ENCODE data around the gene ZNF718. TPM values are rescaled to one million over a fixed set of nuclear protein-coding genes. Genes with fewer than 3 reads are reported as not detected.

Gene ZNF718
- total RNA-seq, 4 donors from 2014 or later, result 4.6 to 16.2 (median 5.7) TPM

Other genes with a start within 250 kb of the ZNF718 start
- gene ZNF595, start 71.2 kb upstream of the ZNF718 start, total RNA-seq, result 10 to 100 TPM; 10.8 to 29.8 (median 15.7) TPM
- under 1 TPM in 1 of 4 donors, not detected in 3; 0.50 TPM for gene ZNF732, start 181.0 kb downstream of the ZNF718 start, total RNA-seq
- gene ZNF141, start 213.3 kb downstream of the ZNF718 start, total RNA-seq, result 10 to 100 TPM in 2 of 4 donors, 1 to 10 TPM in 2; 8.6 to 15.0 (median 10.1) TPM